NCI-H1694 treated with DMSO at 0.1 percent for 48 hours (cell line): Measurements from ENCODE around the gene TRAK2.

Source experiments
- DNase-seq: peaks from one replicate; lab custom pipeline; 2025; lab: John Stamatoyannopoulos, UW

TRAK2 gene

DNA sequence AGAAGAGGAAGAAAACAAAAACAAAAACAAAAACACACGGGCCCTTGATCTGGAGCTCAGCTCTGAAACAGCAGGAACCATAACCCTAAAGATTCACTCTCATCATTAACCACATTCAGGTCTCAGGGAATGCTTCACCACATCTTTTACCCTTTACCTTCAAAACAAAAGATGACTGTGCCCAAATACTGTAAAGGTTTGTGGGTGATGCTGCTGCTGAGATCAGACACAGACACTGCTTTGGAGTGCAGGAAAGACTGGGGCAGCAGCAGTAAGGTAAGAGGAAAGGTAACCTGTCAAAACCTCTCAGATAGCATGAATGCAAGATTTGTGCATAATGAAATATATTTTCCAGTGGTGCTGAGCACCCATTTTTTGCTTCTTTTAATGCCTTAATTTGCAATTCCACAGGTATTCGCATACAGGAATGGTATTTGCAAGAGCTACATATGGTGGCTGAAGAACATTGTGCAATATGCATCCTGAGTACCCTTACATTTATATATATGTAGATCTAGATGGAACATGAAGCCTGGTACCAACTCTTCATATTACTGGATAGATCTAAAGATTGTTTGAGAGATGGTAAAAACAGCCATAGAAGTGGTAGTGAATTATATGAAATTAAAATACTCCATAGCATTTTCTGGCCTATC is 90.1 kb downstream of the TRAK2 start:
- DNase-seq, result no peak

DNA sequence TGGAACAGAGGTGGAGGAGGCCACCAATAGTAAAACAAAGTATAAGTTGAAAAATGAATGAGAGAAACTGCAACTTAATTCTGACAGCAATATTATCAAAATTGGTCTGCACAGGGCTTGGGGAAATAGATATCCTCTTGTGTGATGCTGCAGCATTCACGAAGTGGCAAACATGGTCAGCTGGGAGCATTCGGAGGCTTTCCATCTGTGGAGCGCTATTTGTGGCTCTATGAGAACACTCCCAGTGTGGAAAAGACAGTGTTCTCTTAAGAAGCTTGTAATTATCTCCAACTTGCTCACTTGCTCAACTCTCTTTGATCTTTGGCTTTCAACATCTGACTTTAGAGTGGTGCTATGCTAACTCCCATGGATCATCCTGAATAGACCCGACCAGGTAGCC is 91.0 kb downstream of the TRAK2 start:
- DNase-seq, result no peak

DNA sequence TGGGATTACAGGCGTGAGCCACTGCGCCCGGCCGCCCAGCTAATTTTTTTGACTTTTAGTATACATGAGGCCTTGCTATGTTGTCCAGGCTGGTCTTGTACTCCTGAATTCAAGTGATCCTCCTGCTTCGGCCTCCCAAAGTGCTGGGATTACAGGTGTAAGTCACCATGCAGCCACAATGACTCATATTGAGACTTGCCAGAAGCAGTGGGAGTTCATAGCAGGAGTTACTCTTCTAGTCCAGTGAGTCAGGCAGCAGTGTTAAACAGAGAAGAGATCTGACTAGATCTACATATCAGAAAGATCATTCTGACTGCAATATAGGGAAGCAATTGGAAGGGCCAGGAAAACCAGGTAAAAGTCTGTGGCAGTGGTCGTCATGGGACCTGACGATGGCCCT is 92.6 kb downstream of the TRAK2 start:
- no peak for DNase-seq

DNA sequence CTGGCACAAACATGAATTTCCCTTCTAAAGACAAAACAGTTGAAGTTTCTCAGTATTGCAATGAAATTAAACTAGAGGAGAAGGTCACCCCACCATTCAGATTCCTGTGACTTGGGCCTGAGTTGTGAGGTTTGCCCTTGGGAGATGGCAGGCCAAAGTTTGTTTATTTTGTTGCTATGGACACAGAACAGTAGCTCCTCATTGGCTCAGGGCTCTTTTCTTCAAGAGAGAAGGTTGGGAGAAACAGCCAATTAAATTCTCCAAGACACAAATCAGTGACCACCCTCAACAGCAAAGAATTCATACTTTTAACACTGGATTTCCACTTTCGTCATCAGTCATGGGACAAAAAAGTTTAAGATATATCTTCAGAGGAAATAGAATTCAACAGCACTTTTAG is 94.0 kb downstream of the TRAK2 start, which contains the start of gene FLACC1:
FLACC1 (minus strand) TSS at position 125 of the 400 bp plus-strand sequence. CDS start 5,941 bp downstream, outside the sequence.
- no peak for DNase-seq

DNA sequence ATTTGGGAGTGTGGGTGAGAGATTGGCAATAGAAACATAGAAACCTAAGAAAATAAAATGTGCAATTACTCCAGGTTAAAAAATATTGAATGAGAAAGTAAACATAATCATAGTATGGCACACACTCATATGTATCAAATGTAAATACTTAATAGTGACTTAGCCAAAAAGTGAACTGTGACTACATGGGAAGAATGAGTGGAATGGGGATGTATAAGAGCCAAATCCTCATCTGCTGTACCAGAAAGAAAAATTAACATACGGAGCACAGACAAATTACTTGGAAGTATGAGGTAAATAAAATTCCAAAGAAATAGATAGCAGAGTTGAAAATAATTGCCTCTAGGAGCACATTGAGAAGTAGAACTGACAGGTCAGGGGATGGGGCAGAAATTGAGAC is 98.1 kb downstream of the TRAK2 start:
- DNase-seq, result no peak

DNA sequence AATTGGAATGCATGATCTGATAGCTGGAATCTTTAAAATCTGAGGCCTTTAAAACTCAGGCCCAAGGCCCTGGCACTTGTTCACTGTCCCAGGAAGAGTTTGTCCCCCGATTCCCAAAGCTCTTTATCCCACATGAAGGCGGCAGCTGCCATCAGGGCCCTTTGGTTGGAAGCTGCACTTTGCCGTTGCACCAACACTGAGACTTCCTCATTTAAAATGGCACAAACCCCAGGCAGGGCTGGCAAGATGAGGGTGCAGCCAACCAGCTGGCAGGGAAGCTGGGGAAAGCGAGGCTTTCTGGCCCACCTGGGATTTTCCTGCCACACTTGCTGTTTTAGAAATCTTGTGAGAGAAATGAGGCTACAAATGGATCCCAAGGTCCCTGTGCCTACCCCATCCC is 100.4 kb downstream of the TRAK2 start:
- no peak for DNase-seq

DNA sequence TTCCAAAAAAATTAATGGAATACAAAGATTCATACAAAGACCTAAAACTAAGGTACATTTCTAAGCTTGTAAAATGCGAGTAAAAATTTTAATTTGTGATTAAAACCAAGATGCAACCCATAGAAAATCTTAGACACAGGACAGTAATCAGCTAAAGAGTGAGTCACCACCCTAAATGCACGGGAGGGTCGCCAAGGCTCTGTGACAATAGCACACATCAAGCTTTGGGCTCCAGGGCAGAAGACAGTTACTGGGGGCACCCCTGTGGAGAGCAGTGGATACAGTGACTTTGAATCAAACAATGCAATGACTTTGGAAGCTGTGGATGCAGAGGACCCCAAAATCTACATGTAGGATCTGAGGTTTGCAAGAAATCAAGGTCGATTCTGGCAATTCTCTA is 101.7 kb downstream of the TRAK2 start:
- no peak for DNase-seq

DNA sequence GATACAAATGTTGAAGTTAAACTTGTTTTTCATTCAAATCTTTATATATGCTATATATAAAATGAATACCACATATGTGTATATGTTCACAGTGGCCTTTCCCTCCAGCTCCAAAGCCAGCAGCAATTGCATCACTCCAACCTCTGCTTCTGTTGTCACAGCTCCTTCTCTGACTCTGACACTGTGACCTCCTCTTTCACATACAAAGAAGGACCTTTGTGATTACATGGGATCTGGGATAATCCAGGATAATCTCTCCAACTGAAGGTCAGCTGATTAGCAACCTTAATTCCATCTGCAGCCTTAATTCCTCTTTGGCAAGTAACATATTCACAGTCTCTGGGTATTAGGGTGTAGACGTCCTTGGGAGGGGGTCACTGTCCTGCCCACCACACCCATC is 102.5 kb downstream of the TRAK2 start:
- DNase-seq, result no peak

DNA sequence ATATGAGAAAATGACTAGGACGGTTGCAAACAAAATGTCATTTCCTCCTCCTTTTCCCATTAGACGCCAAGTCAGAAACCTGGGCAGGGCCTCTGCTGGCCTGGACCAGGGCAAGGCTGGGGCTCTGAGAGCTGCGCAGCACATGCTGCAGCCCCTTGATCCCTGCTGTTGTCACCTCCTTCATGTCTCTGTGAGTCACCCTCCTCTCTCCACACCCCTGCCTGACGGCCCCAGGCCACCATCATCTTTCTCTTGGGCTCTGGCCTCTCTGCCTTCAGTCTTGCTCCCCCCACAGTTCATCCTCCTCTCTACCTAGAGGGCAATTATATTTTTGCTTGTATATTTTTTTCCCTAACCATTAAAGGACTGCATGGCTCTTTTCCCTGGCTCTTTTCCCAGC is 104.1 kb downstream of the TRAK2 start:
- DNase-seq, result no peak

DNA sequence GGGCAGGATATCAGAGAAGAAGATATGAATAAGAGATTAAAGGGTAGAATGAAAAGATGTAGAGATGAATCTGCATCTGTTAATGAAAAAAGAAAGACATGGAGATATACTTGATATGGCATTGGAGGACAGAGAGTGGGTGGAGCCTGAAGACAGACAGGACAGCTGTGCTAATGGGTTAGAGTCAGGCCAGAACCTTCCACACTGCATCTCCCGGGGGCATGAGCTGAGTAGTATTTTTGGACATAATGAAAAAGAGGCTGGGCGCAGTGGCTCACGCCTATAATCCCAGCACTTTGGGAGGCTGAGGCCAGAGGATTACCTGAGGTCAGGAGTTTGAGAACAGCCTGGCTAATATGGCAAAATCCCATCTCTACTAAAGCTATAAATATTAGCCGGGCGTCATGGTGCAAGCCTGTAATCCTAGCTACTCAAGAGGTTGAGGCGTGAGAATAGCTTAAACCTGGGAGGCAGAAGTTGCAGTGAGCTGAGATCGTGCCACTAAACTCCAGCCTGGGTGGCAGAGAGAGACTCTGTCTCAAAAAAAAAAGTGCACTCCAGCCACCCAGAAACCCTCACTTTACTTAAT is 105.5 kb downstream of the TRAK2 start:
- no peak for DNase-seq

DNA sequence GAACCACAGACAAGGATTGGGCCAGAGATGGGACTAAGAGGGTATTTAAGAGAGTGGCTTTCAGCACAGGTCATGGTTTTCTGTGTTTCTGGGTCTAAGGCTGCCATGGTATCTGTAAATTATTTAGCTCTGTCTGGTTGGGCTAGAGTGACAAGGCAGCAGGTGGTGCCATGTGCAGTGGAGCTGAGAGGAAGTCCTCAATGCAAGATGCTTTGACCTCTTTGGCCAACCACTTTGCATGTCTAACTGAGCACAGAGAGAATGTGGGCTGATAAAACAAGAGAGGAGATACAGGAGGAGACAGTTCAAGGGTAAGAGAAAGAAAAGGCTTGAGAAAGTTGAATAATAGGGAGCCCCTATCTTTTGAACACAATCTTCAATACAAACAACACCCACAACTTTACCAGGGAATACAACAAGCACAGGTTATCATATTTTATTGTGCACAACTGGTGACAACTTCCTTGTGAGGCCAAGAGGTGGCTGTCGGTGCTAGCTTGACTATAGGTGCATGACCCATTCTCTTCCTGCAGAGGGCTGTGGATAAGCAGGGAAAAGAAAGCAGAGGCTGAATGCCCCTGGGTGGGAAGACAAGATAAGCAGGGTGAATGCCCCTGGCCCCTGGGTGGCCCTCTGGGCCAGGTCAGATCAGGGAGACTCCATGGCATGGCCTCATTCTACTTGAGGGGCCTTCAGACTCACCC is 106.4 kb downstream of the TRAK2 start:
- DNase-seq, result no peak

DNA sequence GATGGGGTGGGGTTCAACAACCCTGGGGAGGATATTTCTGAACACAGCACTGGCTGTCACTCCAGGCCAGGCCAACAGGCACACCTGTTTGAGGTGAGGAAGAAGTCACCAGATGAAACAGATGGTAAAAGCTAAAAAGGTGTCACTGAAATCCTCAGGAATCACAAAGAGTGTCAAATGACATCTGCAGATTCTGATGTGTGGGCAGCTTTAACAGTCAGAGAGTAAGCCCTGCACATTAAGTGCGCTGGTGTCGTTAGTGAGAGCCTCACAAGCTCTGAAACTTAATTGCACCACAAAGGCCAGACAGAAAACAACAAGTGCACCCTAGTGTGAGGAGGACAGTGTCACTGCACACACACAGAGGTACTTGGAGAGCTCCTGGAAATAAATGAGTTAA is 107.7 kb downstream of the TRAK2 start:
- DNase-seq, result no peak

DNA sequence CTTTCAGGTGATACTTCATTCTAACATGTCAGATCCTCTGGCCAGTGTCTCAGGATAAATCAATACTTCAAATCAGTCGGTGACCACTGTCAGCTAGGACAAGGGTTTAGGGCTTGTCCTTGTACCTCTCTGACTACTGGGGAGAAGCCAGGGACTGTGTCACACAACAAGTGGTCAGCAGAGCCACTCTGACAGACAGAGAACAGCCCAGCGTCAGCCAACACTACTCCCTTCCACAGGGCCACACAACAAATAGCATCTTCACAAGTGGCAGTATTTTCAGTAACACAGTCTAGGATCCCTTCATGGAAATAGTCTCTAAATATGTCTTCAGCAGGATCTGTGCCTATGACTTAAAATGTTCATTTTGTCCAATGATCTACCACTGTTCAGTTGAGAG is 108.3 kb downstream of the TRAK2 start:
- no peak for DNase-seq

DNA sequence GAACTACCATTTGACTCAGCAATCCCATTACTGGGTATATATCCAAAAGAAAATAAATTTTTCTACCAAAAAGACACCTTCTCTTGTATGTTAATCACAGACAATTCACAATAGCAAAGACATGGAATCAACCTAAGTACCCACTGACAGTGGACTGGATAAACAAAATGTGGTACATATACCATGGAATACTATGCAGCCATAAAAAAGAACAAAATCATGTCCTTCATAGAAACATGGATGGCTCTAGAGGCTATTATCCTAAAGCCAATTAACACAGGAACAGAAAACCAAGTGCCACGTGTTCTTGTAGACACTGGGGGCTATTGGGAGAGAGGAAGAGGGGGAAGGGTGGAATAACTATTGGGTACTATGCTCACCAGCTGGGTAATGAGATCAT is 121.8 kb downstream of the TRAK2 start:
- DNase-seq, result no peak

DNA sequence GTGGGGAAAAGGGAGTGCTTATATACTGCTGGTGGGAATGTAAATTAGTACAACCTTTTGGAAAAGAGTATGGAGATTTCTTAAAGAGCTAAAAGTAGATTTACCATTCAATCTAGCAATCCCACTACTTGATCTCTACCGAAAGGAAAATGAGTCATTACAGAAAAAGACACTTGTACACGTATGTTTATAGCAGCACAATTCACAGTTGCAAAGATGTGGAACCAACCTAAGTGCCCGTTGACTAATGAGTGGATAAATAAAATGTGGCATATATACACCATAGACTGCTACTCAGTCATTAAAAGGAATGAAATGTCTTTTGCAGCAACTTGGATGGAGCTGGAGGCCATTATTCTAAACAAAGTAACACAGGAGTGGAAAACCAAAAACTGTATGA is 123.6 kb downstream of the TRAK2 start:
- no peak for DNase-seq
